GM12892 (cell line): ENCODE data around the gene SETD1A.

Source experiments
- POLR2A ChIP-seq: IDR thresholded peaks from 2 replicates; pipeline ENCODE4 v1.6.1; 2011; ENCODE audit warnings: low read depth, low read length, control low read depth
- POLR2AphosphoS5 ChIP-seq: IDR thresholded peaks from 2 replicates; pipeline ENCODE4 v1.6.1; 2011; ENCODE audit warnings: low read depth, low read length, control low read depth
- TAF1 ChIP-seq: IDR thresholded peaks from 2 replicates; pipeline ENCODE4 v1.6.1; 2011; ENCODE audit warnings: low read depth, mild to moderate bottlenecking, control low read depth, low read length, borderline replicate concordance

DNA sequence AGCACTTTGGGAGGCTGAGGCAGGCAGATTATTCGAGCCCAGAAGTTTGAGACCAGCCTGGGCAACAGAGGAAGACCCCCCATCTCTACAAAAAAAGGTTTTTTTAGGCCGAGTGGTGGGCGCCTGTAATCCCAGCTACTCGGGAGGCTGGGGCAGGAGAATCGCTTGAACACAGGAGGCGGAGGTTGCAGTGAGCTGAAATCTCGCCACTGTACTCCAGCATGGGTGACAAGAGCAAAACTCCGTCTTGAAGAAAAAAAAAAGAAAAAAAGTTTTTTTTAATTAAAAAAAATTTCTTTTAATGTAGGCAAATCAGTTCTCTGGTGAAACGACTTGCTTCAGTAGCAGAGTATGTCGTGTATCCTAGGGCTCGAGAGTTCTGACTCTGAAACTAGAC, 38.4 kb downstream of the SETD1A start:
- TF ChIP-seq POLR2A: no peak
- no peak for TF ChIP-seq TAF1
- no peak for TF ChIP-seq POLR2AphosphoS5
